Astrocyte of the spinal cord (primary cell): ENCODE results near the gene RPS16.

Source experiments
- DNase-seq: peaks from one replicate; pipeline ENCODE4 v3.0.0; 2011; ENCODE audit warnings: low read depth, low spot score
- H3K4me3 ChIP-seq: 2 replicates; pipeline ENCODE4 v1.5.1; 2011; ENCODE audit warnings: low read depth, mild to moderate bottlenecking, low read length, moderate library complexity
- in situ Hi-C: cut with HindIII; loops from 2 replicates; pipeline ENCODE4 v1.10.0; 2017; ENCODE audit warnings: low sequenced_read_pairs
- TF ChIP-seq, protein P1 (sequence below): IDR thresholded peaks from 2 replicates; pipeline ENCODE4 v1.5.1; 2012; ENCODE audit warnings: low read depth, mild to moderate bottlenecking, low read length, inconsistent platforms

RPS16 gene

DNA sequence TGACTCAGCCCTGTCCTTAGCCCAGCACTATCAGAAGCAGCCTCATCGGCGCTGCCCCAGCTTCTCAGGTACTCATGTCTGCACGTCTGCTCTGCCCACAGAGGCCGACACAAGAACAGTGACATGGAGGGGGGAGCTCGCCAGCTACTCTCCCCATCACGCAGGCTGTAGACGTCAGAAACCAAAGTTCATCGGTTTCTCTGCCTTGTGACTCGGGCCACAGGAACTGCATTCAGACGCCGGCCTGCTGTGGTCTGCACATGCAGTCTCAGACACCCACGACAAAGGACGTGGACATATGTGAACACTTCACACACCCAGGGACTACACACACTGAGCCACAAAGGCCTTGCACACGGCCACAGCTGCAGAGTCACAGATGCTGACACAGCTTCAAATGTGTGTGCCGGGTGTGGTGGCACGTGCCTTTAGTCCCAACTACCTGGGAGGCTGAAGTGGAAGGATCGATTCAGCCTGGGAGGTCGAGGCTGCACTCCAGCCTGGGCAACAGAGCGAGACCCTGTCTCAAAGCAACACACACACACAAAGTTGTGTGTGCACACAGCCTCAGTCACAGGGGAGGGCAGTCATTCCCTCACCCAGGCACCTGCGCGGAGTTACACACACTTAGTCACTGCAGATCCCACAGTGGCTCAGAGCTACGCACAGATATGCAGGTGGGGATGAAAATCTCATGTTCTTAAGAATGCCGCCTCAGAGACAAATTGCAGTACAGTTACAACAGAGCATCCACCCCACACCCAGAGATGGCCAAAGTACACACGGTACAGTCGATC, 34.0 kb downstream of the RPS16 start:
- TF ChIP-seq, protein P1, sequence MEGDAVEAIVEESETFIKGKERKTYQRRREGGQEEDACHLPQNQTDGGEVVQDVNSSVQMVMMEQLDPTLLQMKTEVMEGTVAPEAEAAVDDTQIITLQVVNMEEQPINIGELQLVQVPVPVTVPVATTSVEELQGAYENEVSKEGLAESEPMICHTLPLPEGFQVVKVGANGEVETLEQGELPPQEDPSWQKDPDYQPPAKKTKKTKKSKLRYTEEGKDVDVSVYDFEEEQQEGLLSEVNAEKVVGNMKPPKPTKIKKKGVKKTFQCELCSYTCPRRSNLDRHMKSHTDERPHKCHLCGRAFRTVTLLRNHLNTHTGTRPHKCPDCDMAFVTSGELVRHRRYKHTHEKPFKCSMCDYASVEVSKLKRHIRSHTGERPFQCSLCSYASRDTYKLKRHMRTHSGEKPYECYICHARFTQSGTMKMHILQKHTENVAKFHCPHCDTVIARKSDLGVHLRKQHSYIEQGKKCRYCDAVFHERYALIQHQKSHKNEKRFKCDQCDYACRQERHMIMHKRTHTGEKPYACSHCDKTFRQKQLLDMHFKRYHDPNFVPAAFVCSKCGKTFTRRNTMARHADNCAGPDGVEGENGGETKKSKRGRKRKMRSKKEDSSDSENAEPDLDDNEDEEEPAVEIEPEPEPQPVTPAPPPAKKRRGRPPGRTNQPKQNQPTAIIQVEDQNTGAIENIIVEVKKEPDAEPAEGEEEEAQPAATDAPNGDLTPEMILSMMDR = no peak
- peak; percentile 74 for DNase-seq
- H3K4me3 ChIP-seq = peak overlapping the region; percentile 12
- in situ Hi-C loops = no loop called here

DNA sequence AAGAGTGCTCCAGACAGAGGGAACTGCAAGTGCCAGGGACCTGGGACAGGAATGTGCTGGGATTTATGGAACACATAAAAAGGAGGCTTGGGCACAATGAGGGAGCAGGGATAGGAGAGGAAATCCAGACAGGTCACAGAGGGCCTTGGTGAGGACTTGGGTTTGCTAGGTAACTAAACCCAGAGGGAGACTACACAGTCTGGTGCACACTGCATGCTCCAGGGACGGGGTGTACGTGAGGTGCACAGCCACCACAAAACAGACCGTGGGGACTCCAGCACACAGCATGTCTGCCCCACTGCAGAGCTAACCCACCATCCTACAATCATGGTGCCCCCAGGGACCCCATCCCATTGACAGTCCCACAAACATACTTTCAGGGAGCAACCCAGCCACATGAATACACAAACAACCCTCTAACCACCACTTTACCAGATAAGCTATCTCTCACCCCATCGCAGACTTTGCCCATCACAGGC, 34.6 kb downstream of the RPS16 start:
- DNase-seq = no peak
- no peak overlapping the region for H3K4me3 ChIP-seq
- TF ChIP-seq, protein P1 = no peak
- in situ Hi-C loops = no loop called here

DNA sequence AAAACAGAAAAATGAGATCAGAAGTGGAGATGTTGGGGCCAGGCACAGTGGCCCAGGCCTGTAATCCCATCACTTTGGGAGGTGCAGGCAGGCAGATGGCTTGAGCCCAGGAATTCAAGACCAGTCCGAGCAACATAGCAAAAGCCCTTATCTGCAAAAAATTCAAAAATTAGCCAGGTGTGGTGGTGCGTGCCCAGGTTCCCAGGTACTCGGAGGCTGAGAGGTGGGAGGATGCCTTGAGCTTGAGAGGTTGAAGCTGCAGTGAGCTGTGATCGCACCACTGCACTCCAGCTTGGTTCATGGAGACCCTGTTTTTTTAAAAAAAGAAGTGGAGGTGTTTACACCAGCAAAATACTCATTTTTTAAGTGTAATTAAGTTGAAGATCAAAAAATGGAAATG, 35.7 kb downstream of the RPS16 start:
- DNase-seq = no peak
- in situ Hi-C loops = no loop called here
- TF ChIP-seq, protein P1 = no peak
- no peak overlapping the region for H3K4me3 ChIP-seq

DNA sequence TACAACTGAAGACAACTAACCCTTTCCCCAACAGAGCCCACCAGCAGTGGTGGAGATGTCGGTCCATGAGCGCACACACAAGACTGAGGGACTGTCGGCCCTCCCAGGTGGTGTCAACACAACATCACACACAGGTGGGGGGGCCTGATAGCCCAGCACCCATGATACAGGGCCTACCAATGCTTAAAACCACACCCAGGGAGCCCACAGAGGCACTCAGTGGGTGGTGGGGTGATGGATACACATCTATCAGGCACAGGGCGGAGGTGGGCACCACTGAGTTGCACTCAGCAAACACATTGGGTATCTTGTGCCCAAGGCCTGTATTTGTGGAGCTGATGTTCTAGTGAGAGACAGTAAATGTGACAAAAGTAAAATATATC, 36.1 kb downstream of the RPS16 start:
- H3K4me3 ChIP-seq = no peak overlapping the region
- in situ Hi-C loops = no loop called here
- TF ChIP-seq, protein P1 = no peak
- DNase-seq = no peak

DNA sequence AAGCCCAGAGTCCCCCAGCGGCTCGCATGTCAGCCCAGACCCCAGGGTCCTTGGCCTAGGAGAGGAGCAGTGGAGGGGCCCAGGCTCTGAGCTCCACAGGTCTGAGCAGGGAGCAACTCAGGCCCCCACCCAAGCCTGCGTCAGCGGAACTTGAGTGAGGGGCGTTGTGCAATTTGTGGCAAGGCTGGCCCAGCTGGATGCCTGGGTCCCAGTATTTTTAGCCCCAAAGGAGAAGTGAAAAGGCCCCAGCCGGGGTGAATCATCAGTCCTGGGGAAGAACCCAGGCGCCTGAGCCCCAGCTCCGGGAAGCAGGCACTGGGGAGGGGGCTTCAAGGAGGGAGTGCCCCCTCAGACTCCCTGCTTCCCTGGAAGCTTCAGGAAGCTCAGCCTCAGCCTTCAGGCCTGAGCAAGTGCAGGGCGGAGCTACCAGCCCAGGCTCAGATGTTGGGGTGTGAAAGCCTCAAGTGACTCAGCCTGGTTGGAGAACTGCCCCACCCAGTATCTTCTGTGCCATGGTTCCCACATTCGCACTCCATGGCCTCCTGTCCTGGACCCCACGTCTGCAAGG, 37.4 kb downstream of the RPS16 start:
- no peak overlapping the region for H3K4me3 ChIP-seq

DNA sequence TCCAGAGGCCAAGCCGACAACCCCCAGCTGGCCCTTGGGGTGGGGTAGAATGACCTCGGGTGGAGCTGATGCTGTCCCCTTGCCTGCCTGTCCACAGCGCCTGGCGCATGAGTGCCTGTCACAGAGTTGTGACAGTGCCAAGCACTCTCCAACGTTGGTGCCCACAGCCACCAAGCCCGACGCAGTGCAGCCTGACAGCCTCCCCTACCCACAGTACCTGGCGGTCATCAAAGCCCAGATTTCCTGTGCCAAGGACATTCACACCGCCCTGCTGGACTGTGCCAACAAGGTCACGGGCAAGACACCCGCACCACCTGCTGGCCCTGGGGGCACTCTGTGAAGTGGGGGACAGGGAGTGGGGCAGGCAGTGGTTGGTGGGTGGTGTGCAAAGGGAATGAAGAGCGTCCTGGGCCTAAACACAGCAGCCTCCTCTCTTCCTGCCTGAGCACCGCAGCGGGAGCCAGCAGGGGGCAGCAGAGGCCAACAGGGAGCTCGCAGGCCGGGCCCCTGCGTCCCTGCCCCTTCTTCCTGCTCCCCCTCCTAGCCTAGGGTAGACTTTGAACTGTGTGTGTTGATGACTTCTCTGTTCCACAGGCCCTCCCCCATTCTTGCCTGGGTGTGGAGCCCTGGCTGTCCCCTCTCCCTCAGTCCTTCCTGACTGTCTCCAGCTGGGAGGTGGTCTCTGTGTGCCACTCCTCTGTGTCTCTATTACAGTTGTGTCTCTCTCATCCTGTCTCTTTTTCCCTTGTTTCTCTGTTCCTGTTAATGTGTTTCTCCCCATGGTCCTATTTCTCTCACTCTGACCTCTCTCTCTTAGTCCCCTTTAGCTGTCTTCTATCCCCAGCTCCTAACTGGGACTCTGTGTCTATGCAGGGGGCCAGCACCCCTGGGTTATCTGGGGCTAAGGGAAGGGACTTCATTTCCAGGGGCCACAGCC, 38.1 kb downstream of the RPS16 start:
- TF ChIP-seq, protein P1 = peak; percentile 99
- in situ Hi-C loops = no loop called here
- no peak overlapping the region for H3K4me3 ChIP-seq

More for the DNA sequence above, 37.4 kb downstream of the RPS16 start:
- TF ChIP-seq, protein P1 = no peak
- DNase-seq = peak; percentile 80
- in situ Hi-C loops = no loop called here

More for the DNA sequence above, 38.1 kb downstream of the RPS16 start:
- DNase-seq = peak; percentile 80
